Measurements from ENCODE around the gene GLIS1. TPM values are rescaled to one million over a fixed set of nuclear protein-coding genes. Genes with fewer than 3 reads are reported as not detected.

The GLIS1 gene
- total RNA-seq, 1 donor from 2014 or later = 0.08 TPM

DNA sequence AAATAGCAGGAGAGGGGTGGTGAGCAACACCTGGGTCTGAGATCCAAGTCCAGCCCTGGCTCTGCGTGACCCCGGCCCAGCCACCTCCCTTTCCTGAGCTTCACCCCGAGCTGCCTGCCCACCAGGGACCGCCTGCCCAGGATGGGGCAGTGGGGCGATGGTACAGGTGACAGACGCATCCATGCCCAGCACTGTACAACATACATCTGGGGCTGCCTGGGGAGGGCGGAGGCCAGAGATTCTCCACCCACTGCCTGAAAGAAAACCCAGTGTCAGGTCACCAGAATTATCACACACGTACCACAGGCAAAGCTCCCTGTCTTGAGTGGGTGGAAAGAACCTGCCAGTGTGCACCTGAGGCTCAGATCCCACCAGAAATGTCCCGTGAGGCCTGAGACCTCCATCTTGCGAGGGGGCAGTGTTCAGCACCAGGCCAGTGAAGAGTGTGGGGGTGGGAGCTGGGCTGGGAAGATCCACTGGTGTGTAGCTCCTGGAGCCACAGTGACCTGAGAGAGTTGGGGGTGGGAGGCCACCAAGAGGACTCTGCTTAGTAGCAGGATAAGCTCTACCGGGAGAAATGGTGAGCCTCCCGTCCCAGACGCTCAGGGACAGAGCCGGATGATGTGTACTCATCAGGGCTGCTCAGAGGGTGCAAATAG is 198.2 kb downstream of the GLIS1 start:
- ATAC-seq (ENCODE audit: poor library complexity) (no peak), DNase-seq (peak; percentile 15)
- intact Hi-C loops (cut with DNase I) = no loop called here

DNA sequence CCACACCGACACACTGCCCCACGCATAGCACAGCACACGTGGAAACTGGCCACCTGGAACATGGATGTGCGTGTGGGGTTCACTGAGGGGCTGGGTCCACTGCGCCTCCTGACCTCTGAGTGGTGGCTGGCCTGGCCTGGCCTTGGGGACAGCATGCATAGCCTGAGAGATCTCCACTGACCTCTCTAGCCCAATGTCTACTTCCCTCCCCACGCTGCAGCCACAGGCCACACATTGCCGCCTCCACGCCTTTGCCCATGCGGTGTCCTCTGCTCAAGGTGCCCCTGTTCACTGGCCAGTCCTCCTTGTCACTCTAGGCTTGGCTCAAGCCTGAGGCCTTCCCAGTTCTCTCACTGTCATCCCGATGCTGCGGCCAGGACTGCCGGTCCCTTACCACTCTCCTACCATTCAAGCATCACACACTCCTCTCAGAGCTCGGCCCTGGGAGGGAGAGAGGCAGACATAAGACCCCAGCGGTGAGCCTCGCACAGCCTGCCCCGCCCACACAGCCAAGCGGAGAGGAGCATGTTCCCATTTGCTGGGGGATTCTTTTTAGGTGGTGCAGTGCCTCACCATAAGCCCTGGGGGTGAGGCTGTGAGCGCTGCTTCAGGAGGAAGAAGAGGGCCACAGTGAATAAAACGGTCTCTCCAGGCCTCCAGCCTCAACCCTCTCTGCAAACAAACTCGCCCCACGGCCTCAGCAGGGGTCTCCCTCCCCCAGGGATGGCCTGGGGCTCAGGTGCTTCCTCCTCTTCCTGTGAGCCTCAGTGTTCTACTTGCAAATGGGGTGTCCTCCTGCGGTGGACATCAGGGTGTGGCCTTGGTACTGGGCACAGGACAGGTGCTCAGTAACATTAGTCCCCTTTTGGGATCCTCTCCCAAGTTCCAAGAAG is 199.0 kb downstream of the GLIS1 start:
- ATAC-seq (ENCODE audit: poor library complexity) (no peak), DNase-seq (peak; percentile 10)
- intact Hi-C loops (cut with DNase I) = no loop called here

DNA sequence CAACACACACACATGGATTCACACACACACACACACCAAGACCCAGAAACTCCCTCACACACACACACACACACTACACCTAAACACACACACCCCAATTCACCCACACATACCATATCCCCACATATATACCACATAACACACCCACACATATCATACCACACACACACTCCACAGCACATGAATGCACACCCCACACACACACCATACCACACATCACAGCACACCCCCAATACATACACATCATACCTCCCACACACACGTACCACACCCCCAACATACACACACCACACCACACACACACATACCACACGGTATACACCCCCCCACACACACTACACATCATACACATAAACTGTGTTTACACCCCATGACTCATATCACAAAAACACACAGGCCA is 199.7 kb downstream of the GLIS1 start:
- intact Hi-C loops (cut with DNase I) = no loop called here
- no peak for DNase-seq
- ATAC-seq (ENCODE audit: poor library complexity) = no peak

DNA sequence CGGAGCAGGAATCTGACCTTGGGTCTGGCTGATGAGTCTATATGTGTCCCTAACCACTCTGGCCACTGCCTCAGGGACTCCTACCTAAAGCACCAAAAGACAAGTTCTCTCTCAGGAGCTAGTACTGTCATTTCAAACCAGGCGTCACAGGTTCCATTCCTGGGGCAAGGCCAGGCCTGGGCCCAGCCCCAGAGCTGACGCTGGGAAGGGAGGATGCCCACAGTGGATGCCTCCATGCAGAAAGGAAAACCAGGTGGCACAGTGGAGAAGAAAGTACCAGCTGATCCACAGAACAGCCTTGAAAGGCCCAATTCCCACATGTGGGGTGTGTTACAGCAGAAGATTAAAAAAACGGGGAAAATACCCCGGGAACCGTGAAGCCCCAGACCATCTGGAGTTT is 202.4 kb downstream of the GLIS1 start:
- DNase-seq = no peak
- intact Hi-C loops (cut with DNase I) = no loop called here
- ATAC-seq (ENCODE audit: poor library complexity) = no peak

DNA sequence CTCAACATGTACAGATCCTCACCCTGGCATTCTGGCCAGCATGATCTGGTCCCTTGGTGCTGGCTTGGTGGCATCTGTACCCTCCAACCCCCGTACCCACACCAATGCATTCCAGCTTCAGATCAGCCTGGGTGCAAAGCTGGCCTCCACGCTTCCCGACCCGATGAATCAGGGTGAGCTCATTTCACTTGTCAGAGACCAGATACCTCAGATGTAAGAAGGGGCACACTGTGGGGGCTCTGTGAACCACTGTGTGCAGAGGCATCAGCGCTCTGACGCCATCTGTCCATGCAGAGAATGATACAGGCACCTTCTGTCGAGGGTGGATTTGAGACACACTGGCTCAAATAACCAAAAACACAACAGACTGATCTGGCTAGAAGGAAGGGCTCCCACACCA is 203.1 kb downstream of the GLIS1 start:
- ATAC-seq (ENCODE audit: poor library complexity) (no peak), DNase-seq (no peak)
- intact Hi-C loops (cut with DNase I) = no loop called here

DNA sequence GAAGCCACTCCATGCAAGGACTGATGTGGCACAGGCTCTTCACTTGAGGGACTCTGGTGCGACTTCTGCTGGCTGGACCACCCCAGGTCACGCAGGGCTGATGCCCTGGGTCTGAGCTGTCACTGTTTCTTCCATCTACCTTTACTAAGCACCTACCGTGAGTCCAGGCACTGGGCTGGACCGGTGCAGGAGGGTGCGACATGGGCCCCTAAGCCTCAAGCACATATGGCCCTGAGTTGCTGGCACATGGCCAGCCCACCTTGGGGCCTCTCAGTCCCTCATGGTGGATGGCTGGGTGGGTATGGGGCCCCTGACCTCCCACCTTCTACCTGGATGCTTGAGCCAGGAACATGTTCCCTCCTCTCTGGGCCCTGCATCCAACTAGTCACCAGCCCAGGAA is 203.7 kb downstream of the GLIS1 start:
- DNase-seq (no peak), ATAC-seq (ENCODE audit: poor library complexity) (no peak)
- intact Hi-C loops (cut with DNase I) = no loop called here

DNA sequence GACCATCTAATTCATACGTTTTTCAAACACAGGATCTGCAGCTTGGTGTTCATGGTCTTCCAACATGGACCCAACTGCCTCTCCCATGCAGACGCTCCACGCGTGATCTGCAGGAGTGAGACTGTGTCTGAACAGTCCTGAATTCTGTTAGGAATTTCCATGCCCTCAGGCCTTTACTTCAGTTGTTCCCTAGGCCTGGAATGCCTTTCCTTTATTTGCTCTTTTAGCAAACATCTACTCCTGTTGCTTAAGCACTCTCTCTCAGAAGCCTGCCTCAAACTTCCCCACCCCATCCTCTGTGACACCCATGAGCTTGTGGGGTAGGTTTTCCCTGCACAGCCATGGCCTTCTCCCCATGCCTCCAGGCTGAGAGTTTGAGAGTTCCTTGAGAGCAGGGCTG is 206.1 kb downstream of the GLIS1 start:
- ATAC-seq (ENCODE audit: poor library complexity) = no peak
- intact Hi-C loops (cut with DNase I) = no loop called here
- no peak for DNase-seq

DNA sequence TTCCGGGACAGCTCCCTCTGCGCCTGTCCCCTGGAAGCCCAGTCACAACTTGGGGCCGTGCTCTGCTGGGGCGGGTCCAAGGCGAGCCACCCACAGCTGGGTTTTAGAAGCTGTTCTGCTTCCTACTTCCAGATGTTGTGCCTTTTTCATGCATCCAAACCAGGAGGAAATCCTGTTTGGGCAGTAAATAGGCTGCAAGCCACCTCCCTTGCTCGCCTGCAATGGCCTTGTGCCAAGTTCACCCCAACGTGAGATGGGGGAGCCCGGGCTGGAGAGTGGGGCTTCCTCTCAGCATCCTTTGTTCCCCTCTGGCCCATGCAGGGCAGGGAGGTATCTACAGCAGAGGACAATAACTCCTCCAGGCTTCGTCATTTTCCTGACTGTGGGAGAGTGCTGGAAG is 206.6 kb downstream of the GLIS1 start:
- no peak for DNase-seq
- intact Hi-C loops (cut with DNase I) = no loop called here

DNA sequence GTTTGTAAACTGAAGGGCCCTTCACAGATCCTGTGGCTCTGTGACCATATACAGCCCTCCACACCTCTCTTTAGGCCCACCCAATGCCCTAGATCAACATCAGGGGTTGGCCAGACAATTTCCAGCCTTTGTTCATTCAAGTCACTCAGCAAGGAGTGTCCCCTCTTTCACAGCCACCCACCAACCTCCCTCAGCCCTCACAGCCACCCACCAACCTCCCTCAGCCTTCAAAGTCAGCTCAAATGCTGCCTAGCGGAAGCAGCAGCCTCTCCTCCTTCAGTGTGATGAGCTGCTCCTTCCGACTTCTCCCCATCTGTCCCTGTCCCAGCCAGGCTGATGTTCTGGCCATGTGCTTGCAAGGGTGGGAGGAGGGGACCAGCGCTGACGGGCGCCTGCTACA is 208.4 kb downstream of the GLIS1 start:
- intact Hi-C loops (cut with DNase I) = no loop called here
- ATAC-seq (ENCODE audit: poor library complexity) = no peak
- no peak for DNase-seq

More for the DNA sequence above, 206.6 kb downstream of the GLIS1 start:
- ATAC-seq (ENCODE audit: poor library complexity) = no peak

DNA sequence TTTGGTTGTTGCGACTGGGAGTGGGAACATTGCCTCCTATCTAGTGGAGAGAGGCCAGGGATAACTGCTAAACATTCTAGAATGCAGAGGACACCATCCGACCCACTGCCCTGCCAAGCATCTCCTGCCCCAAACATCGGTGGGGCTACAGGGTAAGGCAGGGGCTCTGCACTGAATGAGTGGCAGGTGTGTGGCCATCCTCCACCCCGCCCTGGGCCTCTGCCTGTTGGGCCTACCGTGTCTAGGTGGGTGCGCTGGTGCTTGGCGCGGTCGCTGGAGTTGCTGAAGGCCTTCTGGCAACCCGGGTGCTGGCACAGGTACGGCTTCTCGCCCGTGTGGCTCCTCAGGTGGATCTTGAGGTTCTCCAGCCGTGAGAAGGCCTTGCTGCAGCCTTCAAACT is 209.4 kb downstream of the GLIS1 start:
- DNase-seq = no peak
- no peak for ATAC-seq (ENCODE audit: poor library complexity)
- intact Hi-C loops (cut with DNase I) = no loop called here

DNA sequence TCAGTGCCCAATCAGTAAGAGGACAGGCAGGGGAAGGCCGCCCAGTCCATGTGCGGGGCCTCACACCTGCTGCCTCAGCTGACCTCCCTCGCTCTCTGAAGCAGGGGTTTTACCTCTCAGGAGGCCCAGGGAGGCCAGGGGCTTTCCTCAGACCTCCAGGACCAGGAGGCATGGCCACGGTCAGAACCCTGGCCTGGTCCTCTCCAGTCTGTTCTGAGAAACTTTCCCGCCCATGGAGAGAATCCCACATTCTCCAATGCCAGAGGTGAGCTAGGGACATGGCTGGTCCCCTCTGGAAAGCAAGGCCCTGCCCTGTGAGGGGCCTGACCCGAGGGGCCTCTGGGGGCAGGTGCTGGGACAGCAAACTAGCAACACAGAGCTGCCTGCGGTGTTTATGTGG is 211.6 kb downstream of the GLIS1 start:
- intact Hi-C loops (cut with DNase I) = no loop called here
- ATAC-seq (ENCODE audit: poor library complexity) = no peak
- DNase-seq = no peak

DNA sequence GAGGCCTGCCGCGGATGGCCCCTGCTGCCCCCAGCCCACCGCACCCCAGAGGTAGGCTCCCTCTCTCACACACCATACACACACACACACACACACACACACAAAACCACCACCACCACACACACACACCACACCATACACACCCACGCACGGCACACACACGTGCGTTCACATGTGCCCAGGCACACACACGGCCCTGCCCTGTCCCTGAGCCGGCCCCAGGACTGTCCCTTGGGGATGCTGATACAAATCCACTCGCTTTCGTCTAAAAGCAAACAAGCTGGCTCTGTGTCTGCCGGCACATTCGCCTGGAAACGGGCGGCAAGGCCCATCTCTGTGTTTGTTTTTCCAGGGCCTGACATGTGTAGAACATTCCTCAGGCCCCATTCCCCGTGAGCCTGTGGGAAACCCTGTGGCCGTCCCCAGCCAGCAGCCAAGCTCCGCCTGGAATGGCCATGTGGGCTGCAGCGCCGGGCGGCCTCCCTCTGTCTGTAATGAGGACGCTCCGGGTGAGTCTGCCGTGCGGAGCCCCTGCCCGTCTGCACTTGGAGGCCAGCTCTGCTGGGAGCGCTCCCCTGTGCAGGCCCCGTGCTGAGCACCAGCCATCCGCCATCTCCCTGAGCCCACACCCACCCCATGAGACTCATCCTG is 212.4 kb downstream of the GLIS1 start:
- peak; percentile 72 for ATAC-seq (ENCODE audit: poor library complexity)
- intact Hi-C loops (cut with DNase I) = no loop called here
- peak; percentile 74 for DNase-seq

DNA sequence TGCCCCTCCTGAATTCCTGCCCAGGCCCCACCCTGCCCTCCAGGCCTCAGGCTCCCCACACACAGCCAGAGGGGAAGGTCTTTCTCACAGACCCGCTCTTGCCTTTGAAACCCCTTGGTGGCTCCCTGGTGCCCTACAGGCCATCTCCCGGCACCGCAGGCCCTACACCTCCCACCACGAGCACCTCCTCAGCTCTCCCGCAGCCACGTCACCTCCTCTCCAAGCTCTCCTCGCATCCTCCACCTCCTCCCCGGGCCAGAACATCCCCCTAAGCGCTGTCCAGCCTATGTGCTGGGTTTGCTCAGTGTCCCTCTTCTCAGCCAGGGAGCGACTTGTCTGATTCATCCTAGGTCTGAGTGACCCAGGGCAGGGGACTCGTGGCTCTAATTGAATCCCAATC is 213.4 kb downstream of the GLIS1 start:
- DNase-seq (no peak), ATAC-seq (ENCODE audit: poor library complexity) (no peak)
- intact Hi-C loops (cut with DNase I) = no loop called here

DNA sequence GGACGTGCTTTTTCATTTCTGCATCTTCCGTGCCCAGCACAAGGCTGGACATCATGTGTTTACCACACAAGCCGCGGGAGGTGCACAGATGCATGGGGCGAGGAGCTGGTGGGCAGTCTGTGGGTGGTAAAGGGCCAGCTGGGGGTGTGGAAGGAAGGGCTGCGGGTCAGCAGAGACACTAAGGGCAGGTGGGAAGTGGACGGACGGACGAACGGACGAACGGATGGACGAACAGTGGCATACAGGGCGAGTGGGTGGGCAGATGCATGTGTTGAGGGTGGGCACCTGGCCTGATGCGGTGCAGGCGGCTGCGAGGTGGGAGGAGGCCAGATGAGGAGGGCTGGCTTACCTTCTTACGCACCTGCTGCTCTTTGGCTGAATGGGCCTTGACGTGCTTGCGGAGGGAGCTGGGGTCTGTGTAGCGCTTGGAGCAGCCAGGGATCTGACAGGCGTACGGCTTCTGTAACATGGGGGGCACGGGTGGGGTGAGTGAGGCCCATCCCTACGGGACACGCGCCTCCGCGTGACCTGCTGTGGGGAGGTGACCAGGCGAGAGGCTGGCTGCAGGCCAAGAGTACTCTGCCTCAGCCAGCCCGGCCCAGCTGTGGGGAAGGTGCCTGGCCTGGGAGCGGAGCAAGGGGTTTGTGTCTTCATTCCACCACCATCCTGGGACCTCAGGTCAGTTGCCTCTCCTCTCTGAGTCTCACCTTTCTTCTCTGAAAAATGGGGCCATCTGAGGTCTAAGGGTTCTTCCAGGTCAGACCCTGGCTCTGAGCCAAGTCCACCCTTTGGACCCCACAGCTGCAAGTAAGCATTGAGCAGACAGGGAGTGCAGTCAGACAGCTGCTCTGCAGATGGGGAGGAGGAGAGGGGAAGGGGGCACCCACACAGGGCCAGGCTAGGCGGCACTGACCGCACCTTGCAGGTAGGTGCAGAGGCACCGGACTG is 214.3 kb downstream of the GLIS1 start:
- peak; percentile 68 for DNase-seq
- ATAC-seq (ENCODE audit: poor library complexity) = peak; percentile 76
- intact Hi-C loops (cut with DNase I) = no loop called here

DNA sequence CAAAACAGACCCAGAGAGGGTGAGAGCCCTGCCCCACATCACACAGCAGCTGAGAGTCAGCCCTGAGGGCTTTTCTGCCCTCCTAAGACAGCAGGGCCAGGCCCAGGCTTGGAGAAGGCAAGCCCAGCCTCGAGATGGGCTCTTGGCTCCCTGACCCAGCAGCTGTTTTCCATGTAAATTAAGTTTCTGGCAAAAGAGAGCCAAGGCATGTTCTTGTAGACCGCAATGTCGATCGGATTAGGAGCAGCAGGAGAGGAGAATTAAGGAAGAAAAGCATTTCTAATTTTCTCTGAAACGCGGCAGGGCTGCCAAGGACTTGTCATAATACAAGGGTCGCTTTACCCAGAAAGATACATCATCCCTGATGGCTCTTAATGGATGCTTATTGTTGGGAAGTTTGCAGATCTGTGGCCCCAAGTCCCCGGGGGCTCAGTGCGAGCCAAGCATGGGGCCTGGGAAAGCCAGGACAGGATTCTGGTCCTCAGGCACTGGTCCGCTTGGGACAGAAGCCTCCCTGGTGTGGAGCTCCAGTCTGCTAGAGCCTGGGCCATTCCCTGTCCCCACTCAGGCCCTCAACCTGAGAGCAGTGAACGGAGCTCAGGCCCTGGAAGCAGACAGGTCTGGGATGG is 216.9 kb downstream of the GLIS1 start:
- ATAC-seq (ENCODE audit: poor library complexity) = no peak
- no peak for DNase-seq
- intact Hi-C loops (cut with DNase I) = no loop called here

DNA sequence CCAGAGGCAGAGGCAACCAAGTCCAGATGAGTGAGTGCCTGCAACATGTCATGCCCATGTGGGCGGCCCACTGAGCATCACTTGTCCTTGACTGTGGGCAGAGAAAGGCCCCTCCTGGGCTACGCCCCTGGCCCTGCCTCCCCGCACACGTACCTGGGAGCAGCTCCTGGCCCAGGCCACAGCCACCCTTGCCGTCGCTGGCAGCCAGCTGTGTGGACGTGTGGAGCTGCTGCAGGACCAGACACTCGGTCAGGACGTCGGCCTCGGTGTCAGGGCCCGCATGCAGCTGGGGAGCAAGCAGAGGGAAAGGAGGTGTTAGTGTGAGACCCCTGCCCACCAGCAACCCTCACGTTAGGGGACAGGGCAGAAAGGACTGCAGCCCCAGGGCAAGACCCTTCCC is 218.5 kb downstream of the GLIS1 start:
- intact Hi-C loops (cut with DNase I) = no loop called here
- ATAC-seq (ENCODE audit: poor library complexity) (no peak), DNase-seq (no peak)

DNA sequence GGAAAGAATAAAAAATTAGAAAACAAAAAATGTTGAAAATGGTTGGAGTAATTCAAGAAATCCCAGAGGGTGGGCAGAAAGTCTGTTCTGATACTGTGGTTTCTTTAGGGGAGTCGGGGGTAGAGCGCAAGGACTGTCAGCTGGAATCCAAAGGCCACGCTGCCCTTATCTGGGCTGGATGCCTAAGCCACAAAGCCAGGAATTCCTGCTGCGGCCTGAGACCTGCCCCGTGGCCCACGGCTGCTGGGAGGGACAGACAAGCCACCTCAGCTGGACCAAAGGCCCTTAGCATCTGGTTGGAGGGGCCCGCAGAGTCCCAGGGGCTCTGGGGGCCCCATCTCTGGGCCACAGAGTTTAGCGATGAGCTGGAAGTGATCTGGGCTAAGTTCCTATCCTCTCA is 219.5 kb downstream of the GLIS1 start:
- intact Hi-C loops (cut with DNase I) = no loop called here
- DNase-seq = no peak
- ATAC-seq (ENCODE audit: poor library complexity) = peak; percentile 67

DNA sequence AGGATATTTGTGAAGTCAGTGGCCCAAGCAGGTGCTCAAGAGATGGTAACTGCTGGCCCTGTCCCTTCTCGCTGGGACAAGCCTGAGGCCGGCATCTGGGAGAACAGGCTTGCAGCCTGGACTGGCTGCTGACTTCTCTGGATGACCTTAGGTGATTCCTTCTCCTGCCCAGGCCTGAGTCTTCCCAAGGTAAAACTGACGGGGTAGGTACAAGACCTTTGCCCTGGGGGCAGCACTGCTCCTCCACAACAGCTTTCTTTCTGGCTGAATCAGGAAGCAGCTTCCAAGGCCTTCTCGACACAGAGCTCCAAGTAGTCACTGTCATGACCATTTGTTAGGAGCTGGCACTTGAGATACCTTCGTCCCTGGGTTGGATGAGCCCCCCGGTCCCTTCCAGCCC is 220.2 kb downstream of the GLIS1 start:
- intact Hi-C loops (cut with DNase I) = no loop called here
- ATAC-seq (ENCODE audit: poor library complexity) (no peak), DNase-seq (no peak)
